ENCODE measurements around the gene PDE6G. TPM values are rescaled to one million over a fixed set of nuclear protein-coding genes. Genes with fewer than 3 reads are reported as not detected.

The PDE6G gene
- total and polyA plus RNA-seq, 2 of the 13 experiments (the other 11 are each of a cell fraction or from before 2014, with no cell fraction given), result 1.4 to 6.7 TPM

GRCh38 chr17:81636505-81637288 is 19.6 kb downstream of the PDE6G start, which contains the start of the genes NPLOC4 and TSPAN10 (continued):
- peak; percentile 58; the same call in 1 of the 2 replicates for TF ChIP-seq ZC3H4 (CRISPR knock-in tag; IDR thresholded peaks at IDR 0.05; ENCODE audit: borderline replicate concordance)
- TF ChIP-seq, protein P1, sequence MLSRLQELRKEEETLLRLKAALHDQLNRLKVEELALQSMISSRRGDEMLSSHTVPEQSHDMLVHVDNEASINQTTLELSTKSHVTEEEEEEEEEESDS (CRISPR knock-in tag; IDR thresholded peaks at IDR 0.05; ENCODE audit: borderline replicate concordance), result no peak
- TF ChIP-seq, protein P2, sequence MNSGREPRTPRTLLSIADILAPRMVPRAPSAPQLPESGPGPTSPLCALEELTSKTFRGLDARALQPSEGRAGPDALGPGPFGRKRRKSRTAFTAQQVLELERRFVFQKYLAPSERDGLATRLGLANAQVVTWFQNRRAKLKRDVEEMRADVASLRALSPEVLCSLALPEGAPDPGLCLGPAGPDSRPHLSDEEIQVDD (CRISPR knock-in tag; IDR thresholded peaks at IDR 0.05; ENCODE audit: borderline replicate concordance), result 0 out of 2 replicates have a peak, but pooled peaks have one; percentile 69
- TF ChIP-seq, protein P3, sequence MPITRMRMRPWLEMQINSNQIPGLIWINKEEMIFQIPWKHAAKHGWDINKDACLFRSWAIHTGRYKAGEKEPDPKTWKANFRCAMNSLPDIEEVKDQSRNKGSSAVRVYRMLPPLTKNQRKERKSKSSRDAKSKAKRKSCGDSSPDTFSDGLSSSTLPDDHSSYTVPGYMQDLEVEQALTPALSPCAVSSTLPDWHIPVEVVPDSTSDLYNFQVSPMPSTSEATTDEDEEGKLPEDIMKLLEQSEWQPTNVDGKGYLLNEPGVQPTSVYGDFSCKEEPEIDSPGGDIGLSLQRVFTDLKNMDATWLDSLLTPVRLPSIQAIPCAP (CRISPR knock-in tag; IDR thresholded peaks at IDR 0.05; ENCODE audit: low read depth), result no peak; the same call in 1 of the 2 replicates
- no peak for TF ChIP-seq ZNF543 (CRISPR knock-in tag; IDR thresholded peaks at IDR 0.05)
- TF ChIP-seq, protein P4, sequence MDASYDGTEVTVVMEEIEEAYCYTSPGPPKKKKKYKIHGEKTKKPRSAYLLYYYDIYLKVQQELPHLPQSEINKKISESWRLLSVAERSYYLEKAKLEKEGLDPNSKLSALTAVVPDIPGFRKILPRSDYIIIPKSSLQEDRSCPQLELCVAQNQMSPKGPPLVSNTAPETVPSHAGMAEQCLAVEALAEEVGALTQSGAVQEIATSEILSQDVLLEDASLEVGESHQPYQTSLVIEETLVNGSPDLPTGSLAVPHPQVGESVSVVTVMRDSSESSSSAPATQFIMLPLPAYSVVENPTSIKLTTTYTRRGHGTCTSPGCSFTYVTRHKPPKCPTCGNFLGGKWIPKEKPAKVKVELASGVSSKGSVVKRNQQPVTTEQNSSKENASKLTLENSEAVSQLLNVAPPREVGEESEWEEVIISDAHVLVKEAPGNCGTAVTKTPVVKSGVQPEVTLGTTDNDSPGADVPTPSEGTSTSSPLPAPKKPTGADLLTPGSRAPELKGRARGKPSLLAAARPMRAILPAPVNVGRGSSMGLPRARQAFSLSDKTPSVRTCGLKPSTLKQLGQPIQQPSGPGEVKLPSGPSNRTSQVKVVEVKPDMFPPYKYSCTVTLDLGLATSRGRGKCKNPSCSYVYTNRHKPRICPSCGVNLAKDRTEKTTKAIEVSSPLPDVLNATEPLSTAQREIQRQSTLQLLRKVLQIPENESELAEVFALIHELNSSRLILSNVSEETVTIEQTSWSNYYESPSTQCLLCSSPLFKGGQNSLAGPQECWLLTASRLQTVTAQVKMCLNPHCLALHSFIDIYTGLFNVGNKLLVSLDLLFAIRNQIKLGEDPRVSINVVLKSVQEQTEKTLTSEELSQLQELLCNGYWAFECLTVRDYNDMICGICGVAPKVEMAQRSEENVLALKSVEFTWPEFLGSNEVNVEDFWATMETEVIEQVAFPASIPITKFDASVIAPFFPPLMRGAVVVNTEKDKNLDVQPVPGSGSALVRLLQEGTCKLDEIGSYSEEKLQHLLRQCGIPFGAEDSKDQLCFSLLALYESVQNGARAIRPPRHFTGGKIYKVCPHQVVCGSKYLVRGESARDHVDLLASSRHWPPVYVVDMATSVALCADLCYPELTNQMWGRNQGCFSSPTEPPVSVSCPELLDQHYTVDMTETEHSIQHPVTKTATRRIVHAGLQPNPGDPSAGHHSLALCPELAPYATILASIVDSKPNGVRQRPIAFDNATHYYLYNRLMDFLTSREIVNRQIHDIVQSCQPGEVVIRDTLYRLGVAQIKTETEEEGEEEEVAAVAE (CRISPR knock-in tag; IDR thresholded peaks at IDR 0.05; ENCODE audit: borderline replicate concordance), result peak; percentile 84; the same call in 1 of the 2 replicates
- no peak for TF ChIP-seq ZNF569 (CRISPR knock-in tag; IDR thresholded peaks at IDR 0.05; ENCODE audit: borderline replicate concordance)
- TF ChIP-seq, protein P5, sequence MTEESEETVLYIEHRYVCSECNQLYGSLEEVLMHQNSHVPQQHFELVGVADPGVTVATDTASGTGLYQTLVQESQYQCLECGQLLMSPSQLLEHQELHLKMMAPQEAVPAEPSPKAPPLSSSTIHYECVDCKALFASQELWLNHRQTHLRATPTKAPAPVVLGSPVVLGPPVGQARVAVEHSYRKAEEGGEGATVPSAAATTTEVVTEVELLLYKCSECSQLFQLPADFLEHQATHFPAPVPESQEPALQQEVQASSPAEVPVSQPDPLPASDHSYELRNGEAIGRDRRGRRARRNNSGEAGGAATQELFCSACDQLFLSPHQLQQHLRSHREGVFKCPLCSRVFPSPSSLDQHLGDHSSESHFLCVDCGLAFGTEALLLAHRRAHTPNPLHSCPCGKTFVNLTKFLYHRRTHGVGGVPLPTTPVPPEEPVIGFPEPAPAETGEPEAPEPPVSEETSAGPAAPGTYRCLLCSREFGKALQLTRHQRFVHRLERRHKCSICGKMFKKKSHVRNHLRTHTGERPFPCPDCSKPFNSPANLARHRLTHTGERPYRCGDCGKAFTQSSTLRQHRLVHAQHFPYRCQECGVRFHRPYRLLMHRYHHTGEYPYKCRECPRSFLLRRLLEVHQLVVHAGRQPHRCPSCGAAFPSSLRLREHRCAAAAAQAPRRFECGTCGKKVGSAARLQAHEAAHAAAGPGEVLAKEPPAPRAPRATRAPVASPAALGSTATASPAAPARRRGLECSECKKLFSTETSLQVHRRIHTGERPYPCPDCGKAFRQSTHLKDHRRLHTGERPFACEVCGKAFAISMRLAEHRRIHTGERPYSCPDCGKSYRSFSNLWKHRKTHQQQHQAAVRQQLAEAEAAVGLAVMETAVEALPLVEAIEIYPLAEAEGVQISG (CRISPR knock-in tag; IDR thresholded peaks at IDR 0.05), result peak; percentile 96
- TF ChIP-seq TAF1 (CRISPR knock-in tag; IDR thresholded peaks at IDR 0.05), result peak; percentile 95
- TF ChIP-seq, protein P6, sequence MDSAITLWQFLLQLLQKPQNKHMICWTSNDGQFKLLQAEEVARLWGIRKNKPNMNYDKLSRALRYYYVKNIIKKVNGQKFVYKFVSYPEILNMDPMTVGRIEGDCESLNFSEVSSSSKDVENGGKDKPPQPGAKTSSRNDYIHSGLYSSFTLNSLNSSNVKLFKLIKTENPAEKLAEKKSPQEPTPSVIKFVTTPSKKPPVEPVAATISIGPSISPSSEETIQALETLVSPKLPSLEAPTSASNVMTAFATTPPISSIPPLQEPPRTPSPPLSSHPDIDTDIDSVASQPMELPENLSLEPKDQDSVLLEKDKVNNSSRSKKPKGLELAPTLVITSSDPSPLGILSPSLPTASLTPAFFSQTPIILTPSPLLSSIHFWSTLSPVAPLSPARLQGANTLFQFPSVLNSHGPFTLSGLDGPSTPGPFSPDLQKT (CRISPR knock-in tag; IDR thresholded peaks at IDR 0.05; ENCODE audit: borderline replicate concordance), result no peak
- TF ChIP-seq MAFG (CRISPR knock-in tag; IDR thresholded peaks at IDR 0.05), result no peak
- TF ChIP-seq GRHL1 (CRISPR knock-in tag; conservative IDR thresholded peaks at IDR 0.05), result no peak
- TF ChIP-seq, protein P7, sequence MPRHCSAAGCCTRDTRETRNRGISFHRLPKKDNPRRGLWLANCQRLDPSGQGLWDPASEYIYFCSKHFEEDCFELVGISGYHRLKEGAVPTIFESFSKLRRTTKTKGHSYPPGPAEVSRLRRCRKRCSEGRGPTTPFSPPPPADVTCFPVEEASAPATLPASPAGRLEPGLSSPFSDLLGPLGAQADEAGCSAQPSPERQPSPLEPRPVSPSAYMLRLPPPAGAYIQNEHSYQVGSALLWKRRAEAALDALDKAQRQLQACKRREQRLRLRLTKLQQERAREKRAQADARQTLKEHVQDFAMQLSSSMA (CRISPR knock-in tag; IDR thresholded peaks at IDR 0.05), result no peak; the same call in 1 of the 2 replicates
